GM12878 (cell line): ENCODE data around the gene ADAMTS3. TPM values are rescaled to one million over a fixed set of nuclear protein-coding genes. Genes with fewer than 3 reads are reported as not detected.

Experiments used
- ATAC-seq: fragments of 200-7000 bp; cut with Tn5 transposase; 3 replicates; pipeline ENCODE4 v1.9.1; 2020; ENCODE audit warnings: mild to moderate bottlenecking, moderate library complexity
- BruUV-seq: library from RNA; stranded (reverse); fragments of 400-500 nt; replicated peaks from 2 replicates; lab custom pipeline; 2021; lab: Mats Ljungman, UMichigan
- CTCF ChIA-PET: fragments of 300-600 bp; sonication (Branson Sonifier 250); formaldehyde crosslinking; extraction: SDS; loops from one replicate; lab custom pipeline; 2021; ENCODE audit warnings: inconsistent platforms; lab: Yijun Ruan, JAX
- POLR2A ChIA-PET: fragments of 350-600 bp; formaldehyde crosslinking; extraction: SDS; loops from one replicate; lab custom pipeline; 2021; ENCODE audit warnings: inconsistent platforms; lab: Charles Lee
- RAD21 ChIA-PET: fragments of 300-600 bp; sonication (Branson Sonifier 250); formaldehyde crosslinking; loops from one replicate; lab custom pipeline; 2023; ENCODE audit warnings: antibody characterized with exemption; ENCODE audit not compliant: unreplicated experiment; lab: Charles Lee
- SMC1A ChIA-PET: fragments of 300-600 bp; sonication (Branson Sonifier 250); formaldehyde crosslinking; loops from one replicate; lab custom pipeline; 2023; ENCODE audit not compliant: unreplicated experiment, uncharacterized antibody; lab: Charles Lee
- DNase-seq: peaks from one replicate; pipeline ENCODE4 v3.0.0-alpha.2; 2011; ENCODE audit warnings: low read depth, low spot score
- FAIRE-seq: peaks from 3 replicates; lab custom pipeline; 2011; peaks lifted over from hg19 to GRCh38; lab: Jason Lieb, UNC
- H2AFZ ChIP-seq: 2 replicates; pipeline ENCODE4 v1.6.0; 2011; ENCODE audit warnings: low read depth, low read length, control low read depth; ENCODE audit not compliant: control insufficient read depth
- H3K27ac ChIP-seq: 2 replicates; pipeline ENCODE4 v1.5.1; 2011; ENCODE audit warnings: control low read depth; ENCODE audit not compliant: control insufficient read depth, insufficient read depth
- H3K27me3 ChIP-seq, 2 experiments: replicated peaks in 1 of 2; 2 replicates each; pipeline versions ENCODE4 v1.6.0 to v1.6.1; 2011; ENCODE audit warnings: low read length in 1 of 2; ENCODE audit not compliant: control insufficient read depth in 2 of 2, insufficient read depth in 2 of 2
- H3K36me3 ChIP-seq, 2 experiments: 2 replicates each; pipeline ENCODE4 v1.5.1; 2011; ENCODE audit warnings: low read length in 1 of 2; ENCODE audit not compliant: control insufficient read depth in 2 of 2, insufficient read depth in 2 of 2
- H3K4me1 ChIP-seq: 2 replicates; pipeline ENCODE4 v1.6.1; 2011; ENCODE audit warnings: mild to moderate bottlenecking, low read length, moderate library complexity, mixed read lengths; ENCODE audit not compliant: control insufficient read depth, insufficient read depth
- H3K4me2 ChIP-seq: 2 replicates; pipeline ENCODE4 v1.6.0; 2011; ENCODE audit warnings: control low read depth; ENCODE audit not compliant: control insufficient read depth, insufficient read depth
- H3K4me3 ChIP-seq: fragments of 200-600 bp; sonication (generic); 2 replicates; pipeline ENCODE4 v1.5.1; 2016
- H3K79me2 ChIP-seq: 2 replicates; pipeline ENCODE4 v1.6.0; 2011; ENCODE audit warnings: low read length; ENCODE audit not compliant: control insufficient read depth, insufficient read depth
- H3K9ac ChIP-seq: 2 replicates; pipeline ENCODE4 v1.8.0; 2011; ENCODE audit warnings: low read length, control low read depth, mixed read lengths; ENCODE audit not compliant: control insufficient read depth, insufficient read depth
- H3K9me3 ChIP-seq: replicated peaks from 3 replicates; pipeline ENCODE4 v1.5.1; 2011; ENCODE audit warnings: mild to moderate bottlenecking, low read length; ENCODE audit not compliant: control insufficient read depth, insufficient read depth
- H4K20me1 ChIP-seq: 2 replicates; pipeline ENCODE4 v1.6.0; 2011; ENCODE audit not compliant: control insufficient read depth, insufficient read depth
- CBFB ChIP-seq: IDR thresholded peaks from 2 replicates; pipeline ENCODE4 v1.6.1; 2016; ENCODE audit warnings: antibody characterized with exemption, low read depth
- CHD2 ChIP-seq: IDR thresholded peaks from 2 replicates; pipeline ENCODE4 v1.6.1; 2011; ENCODE audit warnings: low read depth, low read length, improper control_type of control experiment, borderline replicate concordance
- ETV6 ChIP-seq, 2 experiments: fragments of 450-650 bp in 1 of 2; IDR thresholded peaks in 1 of 2; conservative IDR thresholded peaks in 1 of 2; 2 replicates each; pipeline ENCODE4 v1.6.1; 2014; ENCODE audit warnings: antibody characterized with exemption in 1 of 2, borderline replicate concordance in 1 of 2, low read depth in 1 of 2, mild to moderate bottlenecking in 1 of 2, moderate library complexity in 1 of 2
- HDAC6 ChIP-seq: fragments of 200-600 bp; sonication (generic); IDR thresholded peaks from one replicate; pipeline ENCODE4 v1.8.0; 2017; ENCODE audit warnings: antibody characterized with exemption; ENCODE audit not compliant: unreplicated experiment
- NRF1 ChIP-seq: conservative IDR thresholded peaks from 2 replicates; pipeline ENCODE4 v1.6.1; 2011; ENCODE audit warnings: mild to moderate bottlenecking, low read depth, low read length, improper control_type of control experiment
- POLR2AphosphoS2 ChIP-seq: IDR thresholded peaks from 2 replicates; pipeline ENCODE4 v1.6.1; 2011; ENCODE audit warnings: low read depth, mild to moderate bottlenecking, low read length, improper control_type of control experiment, moderate library complexity
- RELB ChIP-seq: fragments of 450-650 bp; IDR thresholded peaks from 2 replicates; pipeline ENCODE4 v1.6.1; 2017; ENCODE audit warnings: low read depth, mild to moderate bottlenecking, moderate library complexity
- SIX5 ChIP-seq: IDR thresholded peaks from 2 replicates; pipeline ENCODE4 v1.6.1; 2011; ENCODE audit warnings: mild to moderate bottlenecking, low read depth, low read length, moderate library complexity; ENCODE audit not compliant: severe bottlenecking
- ZSCAN29 ChIP-seq: fragments of 450-650 bp; IDR thresholded peaks from 2 replicates; pipeline ENCODE4 v1.6.1; 2017; ENCODE audit warnings: mild to moderate bottlenecking, moderate library complexity
- WGBS: methylation state at CpG from one replicate; pipeline ENCODE4 v1.1.6; 2016; ENCODE audit warnings: low lambda C conversion rate; ENCODE audit not compliant: insufficient replicate concordance, insufficient coverage; ENCODE audit errors: missing lambda C conversion rate; 5-methylcytosine and 5-hydroxymethylcytosine counted together
- in situ Hi-C: fragments of 300-500 bp; cut with MboI; formaldehyde crosslinking; loops from 9 replicates; pipeline ENCODE4 v1.14.3; 2018; ENCODE audit warnings: mixed read lengths
- intact Hi-C: fragments of 100-400 bp; cut with micrococcal nuclease; formaldehyde crosslinking; loops from one replicate; pipeline ENCODE4 v1.14.2; 2022; ENCODE audit not compliant: unreplicated experiment
- polyA plus RNA-seq, 11 experiments: library from polyadenylated mRNA; depleted of rRNA in 4 of 11; unstranded in 6 of 11; stranded (reverse) in 5 of 11; fragments of >200 nt; fragmentation: Nextera tagmentation in 4 of 11; fragmentation: Illumina TruSeq in 1 of 11; extraction: Ambion mirVana in 4 of 11; extraction: Trizol in 1 of 11; gene quantifications; 1 replicate in 1 of 11; 2 replicates in 10 of 11; pipeline versions ENCODE4 v1.2.1 to v1.2.3, GENCODE V29; 2011 to 2016; ENCODE audit warnings: inconsistent platforms in 2 of 11, missing spikeins in 2 of 11, low read depth in 1 of 11
- total RNA-seq, 4 experiments: library from RNA; depleted of rRNA in 3 of 4; stranded (reverse); fragments of >200 nt in 3 of 4; fragmentation: Illumina TruSeq in 1 of 4; extraction: Trizol in 1 of 4; gene quantifications; 2 replicates each; pipeline versions ENCODE4 v1.2.1 to v1.2.3, GENCODE V29; 2013 to 2021
- TF ChIP-seq, protein P1 (sequence below): IDR thresholded peaks from 2 replicates; pipeline ENCODE4 v1.6.1; 2011; ENCODE audit warnings: borderline replicate concordance, low read depth, mild to moderate bottlenecking, moderate library complexity, low read length; ENCODE audit not compliant: insufficient read depth, poor library complexity, severe bottlenecking
- TF ChIP-seq, protein P2 (sequence below): fragments of 150-350 bp; IDR thresholded peaks from 2 replicates; pipeline ENCODE4 v1.6.1; 2016; ENCODE audit warnings: low read depth, low read length
- TF ChIP-seq, protein P3 (sequence below): fragments of 450-650 bp; IDR thresholded peaks from 2 replicates; pipeline ENCODE4 v1.6.1; 2018; ENCODE audit warnings: borderline replicate concordance, mild to moderate bottlenecking; ENCODE audit not compliant: partially characterized antibody

Gene ADAMTS3
- total and polyA plus RNA-seq, 10 of the 15 experiments (the other 5 are each of a cell fraction or from before 2014, with no cell fraction given) = under 0.01 to 0.07 (median 0.02) TPM; not detected in 6

- TF ChIP-seq, protein P1, sequence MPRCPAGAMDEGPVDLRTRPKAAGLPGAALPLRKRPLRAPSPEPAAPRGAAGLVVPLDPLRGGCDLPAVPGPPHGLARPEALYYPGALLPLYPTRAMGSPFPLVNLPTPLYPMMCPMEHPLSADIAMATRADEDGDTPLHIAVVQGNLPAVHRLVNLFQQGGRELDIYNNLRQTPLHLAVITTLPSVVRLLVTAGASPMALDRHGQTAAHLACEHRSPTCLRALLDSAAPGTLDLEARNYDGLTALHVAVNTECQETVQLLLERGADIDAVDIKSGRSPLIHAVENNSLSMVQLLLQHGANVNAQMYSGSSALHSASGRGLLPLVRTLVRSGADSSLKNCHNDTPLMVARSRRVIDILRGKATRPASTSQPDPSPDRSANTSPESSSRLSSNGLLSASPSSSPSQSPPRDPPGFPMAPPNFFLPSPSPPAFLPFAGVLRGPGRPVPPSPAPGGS = no peak
- TF ChIP-seq CBFB = no peak
- TF ChIP-seq, protein P2, sequence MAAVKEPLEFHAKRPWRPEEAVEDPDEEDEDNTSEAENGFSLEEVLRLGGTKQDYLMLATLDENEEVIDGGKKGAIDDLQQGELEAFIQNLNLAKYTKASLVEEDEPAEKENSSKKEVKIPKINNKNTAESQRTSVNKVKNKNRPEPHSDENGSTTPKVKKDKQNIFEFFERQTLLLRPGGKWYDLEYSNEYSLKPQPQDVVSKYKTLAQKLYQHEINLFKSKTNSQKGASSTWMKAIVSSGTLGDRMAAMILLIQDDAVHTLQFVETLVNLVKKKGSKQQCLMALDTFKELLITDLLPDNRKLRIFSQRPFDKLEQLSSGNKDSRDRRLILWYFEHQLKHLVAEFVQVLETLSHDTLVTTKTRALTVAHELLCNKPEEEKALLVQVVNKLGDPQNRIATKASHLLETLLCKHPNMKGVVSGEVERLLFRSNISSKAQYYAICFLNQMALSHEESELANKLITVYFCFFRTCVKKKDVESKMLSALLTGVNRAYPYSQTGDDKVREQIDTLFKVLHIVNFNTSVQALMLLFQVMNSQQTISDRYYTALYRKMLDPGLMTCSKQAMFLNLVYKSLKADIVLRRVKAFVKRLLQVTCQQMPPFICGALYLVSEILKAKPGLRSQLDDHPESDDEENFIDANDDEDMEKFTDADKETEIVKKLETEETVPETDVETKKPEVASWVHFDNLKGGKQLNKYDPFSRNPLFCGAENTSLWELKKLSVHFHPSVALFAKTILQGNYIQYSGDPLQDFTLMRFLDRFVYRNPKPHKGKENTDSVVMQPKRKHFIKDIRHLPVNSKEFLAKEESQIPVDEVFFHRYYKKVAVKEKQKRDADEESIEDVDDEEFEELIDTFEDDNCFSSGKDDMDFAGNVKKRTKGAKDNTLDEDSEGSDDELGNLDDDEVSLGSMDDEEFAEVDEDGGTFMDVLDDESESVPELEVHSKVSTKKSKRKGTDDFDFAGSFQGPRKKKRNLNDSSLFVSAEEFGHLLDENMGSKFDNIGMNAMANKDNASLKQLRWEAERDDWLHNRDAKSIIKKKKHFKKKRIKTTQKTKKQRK = no peak
Measured at GRCh38 chr4:72467633-72468032, 101.4 kb downstream of the ADAMTS3 start (continued).

- no peak for FAIRE-seq
- POLR2A ChIA-PET = no interaction called here
- Histone ChIP-seq H3K4me2 (no peak overlapping the region), H3K36me3 (no peaks in the 10 kb centered on the region), H3K27me3 (no peaks in the 10 kb centered on the region), H3K27ac (no peak overlapping the region), H2AFZ (no peak overlapping the region), H4K20me1 (no peaks in the 10 kb centered on the region), H3K4me3 (no peak overlapping the region), H3K4me1 (no peaks in the 10 kb centered on the region), H3K79me2 (no peaks in the 10 kb centered on the region), H3K9ac (no peak overlapping the region), H3K9me3 (no peaks in the 10 kb centered on the region)
- CTCF ChIA-PET = interaction anchor here (1.2 kb wide), 1 partner anchor 137 kb away, joined by 3 read pairs; no protein-coding TSS in a partner anchor
- in situ Hi-C loops = no loop called here
- no TSS peak for BruUV-seq
- ATAC-seq = no peak
- WGBS = 15% methylated on average over 3 of the region's 3 CpGs
- intact Hi-C loops = no loop called here
- no peak for DNase-seq
- SMC1A ChIA-PET = interaction anchor here (0.7 to 1.2 kb wide), 2 partner anchors 33 to 70 kb away, joined by 3 to 4 read pairs; no protein-coding TSS in a partner anchor
- RAD21 ChIA-PET = no interaction called here
- no peak for TF ChIP-seq POLR2AphosphoS2
- TF ChIP-seq ZSCAN29 = no peak
- no peak for TF ChIP-seq RELB
- no peak for TF ChIP-seq SIX5
- TF ChIP-seq HDAC6 = no peak
- TF ChIP-seq NRF1 = no peak
- TF ChIP-seq CHD2 = no peak
- TF ChIP-seq, protein P3, sequence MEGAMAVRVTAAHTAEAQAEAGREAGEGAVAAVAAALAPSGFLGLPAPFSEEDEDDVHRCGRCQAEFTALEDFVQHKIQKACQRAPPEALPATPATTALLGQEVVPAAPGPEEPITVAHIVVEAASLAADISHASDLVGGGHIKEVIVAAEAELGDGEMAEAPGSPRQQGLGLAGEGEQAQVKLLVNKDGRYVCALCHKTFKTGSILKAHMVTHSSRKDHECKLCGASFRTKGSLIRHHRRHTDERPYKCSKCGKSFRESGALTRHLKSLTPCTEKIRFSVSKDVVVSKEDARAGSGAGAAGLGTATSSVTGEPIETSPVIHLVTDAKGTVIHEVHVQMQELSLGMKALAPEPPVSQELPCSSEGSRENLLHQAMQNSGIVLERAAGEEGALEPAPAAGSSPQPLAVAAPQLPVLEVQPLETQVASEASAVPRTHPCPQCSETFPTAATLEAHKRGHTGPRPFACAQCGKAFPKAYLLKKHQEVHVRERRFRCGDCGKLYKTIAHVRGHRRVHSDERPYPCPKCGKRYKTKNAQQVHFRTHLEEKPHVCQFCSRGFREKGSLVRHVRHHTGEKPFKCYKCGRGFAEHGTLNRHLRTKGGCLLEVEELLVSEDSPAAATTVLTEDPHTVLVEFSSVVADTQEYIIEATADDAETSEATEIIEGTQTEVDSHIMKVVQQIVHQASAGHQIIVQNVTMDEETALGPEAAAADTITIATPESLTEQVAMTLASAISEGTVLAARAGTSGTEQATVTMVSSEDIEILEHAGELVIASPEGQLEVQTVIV = no peak
- TF ChIP-seq ETV6 (conservative IDR thresholded peaks at IDR 0.05 in 1 of 2, IDR thresholded peaks at IDR 0.05 in 1 of 2; ENCODE audit: borderline replicate concordance in 1 of 2, low read depth in 1 of 2) = no peak
Measured at GRCh38 chr4:72463724-72464123, 105.3 kb downstream of the ADAMTS3 start.
